Measurements from ENCODE around the gene RABEP2. TPM values are rescaled to one million over a fixed set of nuclear protein-coding genes. Genes with fewer than 3 reads are reported as not detected.

The RABEP2 gene
- total RNA-seq, 2 experiments from 2014 or later = 84.8 to 87.2 TPM

GRCh38 chr16:28938721-28939120 is 13.7 kb upstream of the RABEP2 start:
- no peaks in the 10 kb centered on the region for H4K20me1 ChIP-seq (ENCODE audit: insufficient read depth, low read length)
- no peak overlapping the region for H3K27ac ChIP-seq (ENCODE audit: low read depth, low read length, poor library complexity, severe bottlenecking)
- H3K36me3 ChIP-seq (ENCODE audit: insufficient read depth, low read length) = peaks cover 58% of the 10 kb centered on the region
- ChIA-PET CTCF (ENCODE audit: unreplicated experiment) (no interaction called here), POLR2A (no interaction called here)
- TF ChIP-seq CTCF (conservative IDR thresholded peaks at IDR 0.05; ENCODE audit: low read length) (no peak), EZH2phosphoT487 (IDR thresholded peaks at IDR 0.05; ENCODE audit: borderline replicate concordance, low read depth, low read length) (no peak)
- peaks cover 20% of the 10 kb centered on the region for H3K4me1 ChIP-seq (ENCODE audit: insufficient read depth, low read length, poor library complexity, severe bottlenecking)
- H3K79me2 ChIP-seq (ENCODE audit: insufficient read depth, low read depth, low read length) = peaks cover 6% of the 10 kb centered on the region; the same call in 1 of the 2 replicates
- H2AFZ ChIP-seq (ENCODE audit: low read length) = no peak overlapping the region
- H3K9me3 ChIP-seq (ENCODE audit: low read length) = no peaks in the 10 kb centered on the region
- H3K4me2 ChIP-seq (ENCODE audit: low read length) = no peak overlapping the region
- intact Hi-C loops (cut with micrococcal nuclease; ENCODE audit: unreplicated experiment) = no loop called here
- no peak for DNase-seq (ENCODE audit: low spot score)
- H3K9me2 ChIP-seq (ENCODE audit: insufficient read depth, low read length) = no peaks in the 10 kb centered on the region
- no peak overlapping the region for H3K4me3 ChIP-seq (ENCODE audit: low read depth, low read length, poor library complexity, severe bottlenecking)
- no TSS peak for BruUV-seq (replicated peaks)

GRCh38 chr16:28937222-28937876 is 12.3 kb upstream of the RABEP2 start:
- H3K4me1 ChIP-seq (ENCODE audit: insufficient read depth, low read length, poor library complexity, severe bottlenecking) = peaks cover 32% of the 10 kb centered on the region
- intact Hi-C loops (cut with micrococcal nuclease; ENCODE audit: unreplicated experiment) = no loop called here
- H3K9me3 ChIP-seq (ENCODE audit: low read length) = no peaks in the 10 kb centered on the region
- H3K79me2 ChIP-seq (ENCODE audit: insufficient read depth, low read depth, low read length) = peaks cover 18% of the 10 kb centered on the region; the same call in 1 of the 2 replicates
- no peak for DNase-seq (ENCODE audit: low spot score)
- no peak overlapping the region for H2AFZ ChIP-seq (ENCODE audit: low read length)
- no peak overlapping the region for H3K27ac ChIP-seq (ENCODE audit: low read depth, low read length, poor library complexity, severe bottlenecking)
- POLR2A ChIA-PET = interaction anchor here (1.0 kb wide), 1 partner anchor 8 kb away, joined by 13 read pairs; no protein-coding TSS in a partner anchor
- no peaks in the 10 kb centered on the region for H3K9me2 ChIP-seq (ENCODE audit: insufficient read depth, low read length)
- H3K4me3 ChIP-seq (ENCODE audit: low read depth, low read length, poor library complexity, severe bottlenecking) = no peak overlapping the region
- H3K4me2 ChIP-seq (ENCODE audit: low read length) = no peak overlapping the region
- CTCF ChIA-PET (ENCODE audit: unreplicated experiment) = no interaction called here
- H3K36me3 ChIP-seq (ENCODE audit: insufficient read depth, low read length) = peaks cover 63% of the 10 kb centered on the region
- no peak for TF ChIP-seq CTCF (conservative IDR thresholded peaks at IDR 0.05; ENCODE audit: low read length)
- no peak for TF ChIP-seq EZH2phosphoT487 (IDR thresholded peaks at IDR 0.05; ENCODE audit: borderline replicate concordance, low read depth, low read length)
- no peaks in the 10 kb centered on the region for H4K20me1 ChIP-seq (ENCODE audit: insufficient read depth, low read length)
- no TSS peak for BruUV-seq (replicated peaks)

GRCh38 chr16:28936784-28937155 is 11.7 kb upstream of the RABEP2 start:
- Histone ChIP-seq H3K79me2 (ENCODE audit: insufficient read depth, low read depth, low read length) (peaks cover 23% of the 10 kb centered on the region; the same call in 1 of the 2 replicates), H3K9me3 (ENCODE audit: low read length) (no peaks in the 10 kb centered on the region), H3K36me3 (ENCODE audit: insufficient read depth, low read length) (peaks cover 63% of the 10 kb centered on the region), H2AFZ (ENCODE audit: low read length) (no peak overlapping the region), H3K9me2 (ENCODE audit: insufficient read depth, low read length) (no peaks in the 10 kb centered on the region), H3K27ac (ENCODE audit: low read depth, low read length, poor library complexity, severe bottlenecking) (no peak overlapping the region), H4K20me1 (ENCODE audit: insufficient read depth, low read length) (no peaks in the 10 kb centered on the region), H3K4me1 (ENCODE audit: insufficient read depth, low read length, poor library complexity, severe bottlenecking) (peaks cover 38% of the 10 kb centered on the region), H3K4me3 (ENCODE audit: low read depth, low read length, poor library complexity, severe bottlenecking) (no peak overlapping the region), H3K4me2 (ENCODE audit: low read length) (no peak overlapping the region)
- POLR2A ChIA-PET = interaction anchor here (0.5 to 1.1 kb wide), 8 partner anchors 8 to 83 kb away, joined by 3 to 13 read pairs (median 4); no protein-coding TSS in a partner anchor
- no peak for TF ChIP-seq EZH2phosphoT487 (IDR thresholded peaks at IDR 0.05; ENCODE audit: borderline replicate concordance, low read depth, low read length)
- no peak for TF ChIP-seq CTCF (conservative IDR thresholded peaks at IDR 0.05; ENCODE audit: low read length)
- DNase-seq (ENCODE audit: low spot score) = no peak
- CTCF ChIA-PET (ENCODE audit: unreplicated experiment) = interaction anchor here (0.9 to 1.5 kb wide), 4 partner anchors 8 to 58 kb away, joined by 3 to 8 read pairs (median 4); no protein-coding TSS in a partner anchor
- BruUV-seq (replicated peaks) = no TSS peak
- intact Hi-C loops (cut with micrococcal nuclease; ENCODE audit: unreplicated experiment) = no loop called here

All from OCI-LY7 (cell line).